Chondrocyte (in vitro differentiated cells): ENCODE data around the gene ZFPM1. TPM values are rescaled to one million over a fixed set of nuclear protein-coding genes. Genes with fewer than 3 reads are reported as not detected.
A peak's percentile ranks its signal among the peaks of the same experiment; 100 is the strongest.

Experiments
- DNase-seq: peaks from one replicate; pipeline ENCODE4 v3.0.0; 2021; ENCODE audit warnings: mixed read lengths, low spot score
- H3K27ac Mint-ChIP-seq: one replicate; pipeline ENCODE4 v1.8.0; 2021; ENCODE audit warnings: mild to moderate bottlenecking, moderate library complexity, mixed read lengths; ENCODE audit not compliant: unreplicated experiment
- H3K27me3 Mint-ChIP-seq: 2 replicates; pipeline ENCODE4 v1.8.0; 2021; ENCODE audit warnings: low read depth, mixed read lengths
- H3K36me3 Mint-ChIP-seq: 2 replicates; pipeline ENCODE4 v1.8.0; 2021; ENCODE audit warnings: low read depth, mixed read lengths
- H3K4me1 Mint-ChIP-seq: 2 replicates; pipeline ENCODE4 v1.8.0; 2021; ENCODE audit warnings: low read depth, mild to moderate bottlenecking, mixed read lengths
- H3K4me3 Mint-ChIP-seq: one replicate; pipeline ENCODE4 v1.8.0; 2021; ENCODE audit warnings: mild to moderate bottlenecking, moderate library complexity, mixed read lengths; ENCODE audit not compliant: unreplicated experiment
- H3K9me3 Mint-ChIP-seq: 2 replicates; pipeline ENCODE4 v1.8.0; 2021; ENCODE audit warnings: low read depth, mixed read lengths
- long read RNA-seq: library from polyadenylated mRNA; stranded (forward); transcript quantifications from one replicate; pipeline ENCODE4 v2.0.0, GENCODE V29; 2021
- total RNA-seq: library from RNA; stranded (reverse); gene quantifications from 3 replicates; pipeline ENCODE4 v1.2.1, GENCODE V29; 2021
- TF ChIP-seq, protein P1 (sequence below): fragments of 200-600 bp; sonication (generic); IDR thresholded peaks from 2 replicates; pipeline ENCODE4 v1.5.0; 2021; ENCODE audit warnings: antibody characterized with exemption, mild to moderate bottlenecking, moderate library complexity

The ZFPM1 gene
- 4.4 to 7.6 TPM (median 7.0 TPM) in 3 replicates for total RNA-seq
- long read RNA-seq, partial matches to known transcripts = 0 of 7 reads
- long read RNA-seq, other reads (novel, unspliced or antisense) = 7 of 7 reads

- DNase-seq = no peak
- TF ChIP-seq, protein P1, sequence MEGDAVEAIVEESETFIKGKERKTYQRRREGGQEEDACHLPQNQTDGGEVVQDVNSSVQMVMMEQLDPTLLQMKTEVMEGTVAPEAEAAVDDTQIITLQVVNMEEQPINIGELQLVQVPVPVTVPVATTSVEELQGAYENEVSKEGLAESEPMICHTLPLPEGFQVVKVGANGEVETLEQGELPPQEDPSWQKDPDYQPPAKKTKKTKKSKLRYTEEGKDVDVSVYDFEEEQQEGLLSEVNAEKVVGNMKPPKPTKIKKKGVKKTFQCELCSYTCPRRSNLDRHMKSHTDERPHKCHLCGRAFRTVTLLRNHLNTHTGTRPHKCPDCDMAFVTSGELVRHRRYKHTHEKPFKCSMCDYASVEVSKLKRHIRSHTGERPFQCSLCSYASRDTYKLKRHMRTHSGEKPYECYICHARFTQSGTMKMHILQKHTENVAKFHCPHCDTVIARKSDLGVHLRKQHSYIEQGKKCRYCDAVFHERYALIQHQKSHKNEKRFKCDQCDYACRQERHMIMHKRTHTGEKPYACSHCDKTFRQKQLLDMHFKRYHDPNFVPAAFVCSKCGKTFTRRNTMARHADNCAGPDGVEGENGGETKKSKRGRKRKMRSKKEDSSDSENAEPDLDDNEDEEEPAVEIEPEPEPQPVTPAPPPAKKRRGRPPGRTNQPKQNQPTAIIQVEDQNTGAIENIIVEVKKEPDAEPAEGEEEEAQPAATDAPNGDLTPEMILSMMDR = no peak
- peak within 1 kb of the TSS; percentile 76 for H3K4me3 Mint-ChIP-seq
- H3K4me1 Mint-ChIP-seq = peaks cover 14% of the 10 kb centered on the region
- no peak within 1 kb of the TSS for H3K27ac Mint-ChIP-seq
- no peaks in the 10 kb centered on the region for H3K27me3 Mint-ChIP-seq
- no peaks in the 10 kb centered on the region for H3K36me3 Mint-ChIP-seq
- no peaks in the 10 kb centered on the region for H3K9me3 Mint-ChIP-seq
These were observed at the start of gene ZFPM1 for GRCh38 chr16:88453217-88453531. Gene ZFPM1 (plus strand): TSS chr16:88453280. CDS start chr16:88453639, 359 bp downstream.

DNA sequence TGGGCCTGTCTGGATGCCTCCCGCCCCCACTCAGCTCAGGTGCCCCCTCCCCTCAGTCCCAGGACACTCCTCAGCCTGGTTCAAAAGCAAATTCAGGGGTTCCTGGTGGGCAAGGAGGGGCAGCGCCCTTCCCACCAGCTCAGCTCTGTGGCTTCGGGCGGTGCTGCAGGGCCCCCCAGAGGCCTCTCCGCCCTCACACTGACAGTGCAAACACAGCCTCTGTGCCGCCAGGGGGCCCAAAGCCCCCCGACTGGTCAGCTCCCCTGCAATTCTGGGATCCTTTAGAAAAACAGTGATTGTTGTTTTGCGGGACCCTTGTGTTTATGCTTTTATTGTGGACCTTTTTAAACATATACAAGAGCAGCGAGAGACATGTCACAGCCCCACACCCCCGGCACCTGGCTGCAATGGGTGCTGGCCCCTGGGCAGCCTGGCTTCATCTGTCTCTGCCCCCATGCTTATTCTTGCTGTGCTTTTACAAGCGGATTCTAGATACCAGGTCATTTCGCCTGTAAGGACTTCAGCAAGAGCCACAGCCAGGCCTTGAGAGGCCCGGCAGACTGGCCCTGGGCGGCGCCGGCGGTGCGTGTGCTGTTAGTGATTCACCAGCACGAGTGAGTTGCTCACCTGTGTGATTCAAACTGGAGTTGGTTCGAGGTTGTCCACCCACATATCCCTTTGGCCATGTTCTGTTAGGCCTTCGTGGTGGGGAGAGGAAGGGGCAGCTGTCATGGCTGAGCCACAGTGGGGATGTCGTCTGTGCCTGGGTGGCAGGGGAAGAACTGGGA, 49.1 kb upstream of the ZFPM1 start:
- H3K27ac Mint-ChIP-seq = no peak overlapping the region
- H3K4me1 Mint-ChIP-seq = peaks cover 13% of the 10 kb centered on the region
- TF ChIP-seq, protein P1 = no peak
- H3K4me3 Mint-ChIP-seq = no peak overlapping the region
- H3K36me3 Mint-ChIP-seq = peaks cover 6% of the 10 kb centered on the region
- H3K9me3 Mint-ChIP-seq = no peaks in the 10 kb centered on the region
- no peak for DNase-seq
- no peaks in the 10 kb centered on the region for H3K27me3 Mint-ChIP-seq

DNA sequence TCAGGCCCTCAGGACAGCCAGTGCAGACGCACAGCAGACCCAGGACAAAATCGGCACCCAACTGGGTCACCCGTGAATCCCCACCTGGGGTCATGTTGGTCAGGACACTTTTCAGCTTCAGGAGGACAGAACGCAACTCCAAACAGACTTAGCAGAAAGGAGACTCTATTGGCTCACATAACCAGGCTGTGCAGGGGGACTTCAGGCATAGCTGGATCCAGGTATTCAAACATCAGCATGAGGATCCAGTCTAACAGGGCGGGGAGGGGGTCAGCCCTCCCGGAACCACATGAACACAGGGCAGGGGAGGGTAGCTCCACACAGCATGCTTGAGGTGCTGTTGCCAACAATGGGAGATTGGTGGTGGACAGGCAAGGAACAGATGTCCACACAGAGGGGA, 48.3 kb upstream of the ZFPM1 start:
- Mint-ChIP-seq H3K4me3 (no peak overlapping the region), H3K36me3 (peaks cover 4% of the 10 kb centered on the region), H3K27me3 (no peaks in the 10 kb centered on the region), H3K4me1 (peaks cover 11% of the 10 kb centered on the region), H3K9me3 (no peaks in the 10 kb centered on the region), H3K27ac (no peak overlapping the region)
- TF ChIP-seq, protein P1 = no peak
- DNase-seq = no peak

DNA sequence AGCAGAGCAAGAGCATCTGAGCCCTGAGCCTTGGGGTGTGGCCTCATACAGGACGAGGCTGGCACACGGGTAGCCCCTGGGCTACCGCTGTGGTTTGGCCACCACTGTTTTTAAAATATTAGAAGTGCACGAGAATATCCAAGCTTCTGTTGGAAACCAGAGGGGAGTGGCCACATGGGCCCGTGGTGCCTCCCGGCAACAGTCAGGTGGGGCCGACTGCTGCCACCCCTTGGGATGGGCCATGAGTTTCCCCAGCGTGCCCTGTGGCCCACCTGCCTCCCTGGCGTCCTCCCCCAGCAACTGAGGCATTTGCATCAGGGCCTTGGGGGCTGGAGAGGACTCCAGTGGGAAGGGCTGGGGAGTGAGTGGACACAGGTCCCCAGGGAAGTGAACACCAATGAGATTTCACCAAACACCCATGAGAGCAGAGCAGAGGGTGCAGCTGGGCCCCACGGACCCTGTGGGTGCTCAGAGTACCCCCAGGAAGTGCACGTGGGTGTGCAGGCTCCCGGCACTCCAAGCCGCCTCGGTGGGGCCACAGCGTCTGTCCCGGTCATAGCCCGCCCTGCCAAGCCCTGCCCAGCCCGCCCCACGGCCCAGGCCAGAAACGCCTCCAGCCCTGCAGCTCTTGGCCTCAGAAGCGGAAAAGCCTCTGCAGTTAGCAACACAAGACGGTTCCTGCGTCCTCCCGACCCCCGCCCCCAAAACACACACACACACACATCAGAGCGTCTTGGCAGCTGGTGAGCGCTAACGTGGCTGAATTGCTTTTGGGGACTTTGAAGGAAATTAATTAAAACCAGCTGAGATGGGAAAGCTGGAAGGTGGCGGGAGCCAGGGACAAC, 47.6 kb upstream of the ZFPM1 start:
- Mint-ChIP-seq H3K27me3 (no peaks in the 10 kb centered on the region), H3K9me3 (no peaks in the 10 kb centered on the region), H3K27ac (no peak overlapping the region), H3K4me3 (no peak overlapping the region), H3K36me3 (peaks cover 4% of the 10 kb centered on the region), H3K4me1 (peaks cover 11% of the 10 kb centered on the region)
- TF ChIP-seq, protein P1 = no peak
- DNase-seq = no peak
